ENCODE results near the gene RYR3.

The RYR3 gene

DNA sequence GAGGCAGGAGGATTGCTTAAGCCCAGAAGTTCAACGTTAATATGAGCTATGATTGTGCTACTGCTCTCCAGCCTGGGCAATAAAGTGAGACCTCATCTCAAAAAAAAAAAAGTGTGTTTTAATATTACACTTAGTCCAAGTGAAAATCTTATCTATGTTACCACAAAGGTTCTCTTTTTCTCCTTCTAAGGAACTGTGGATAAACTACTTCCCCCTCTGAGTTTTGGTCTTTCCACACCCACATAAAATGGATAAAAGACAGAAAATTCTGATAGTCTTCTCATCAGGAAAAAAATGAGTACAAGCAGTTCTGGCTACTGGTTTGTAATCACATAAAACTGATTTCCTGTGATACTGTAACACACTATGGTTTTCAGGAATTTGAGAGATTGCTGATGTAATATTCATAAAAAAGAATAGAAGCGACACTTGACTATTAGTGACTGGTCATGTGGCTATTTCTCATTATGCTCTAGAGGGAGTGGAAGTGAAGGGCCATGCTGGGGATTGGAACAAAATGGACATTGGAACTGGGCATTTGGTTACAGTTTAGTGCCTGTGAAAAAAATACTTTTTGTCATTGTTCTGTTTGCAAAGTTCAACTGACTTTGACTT lies 68.2 kb downstream of the RYR3 start:
- in situ Hi-C loops (cut with MboI; ENCODE audit: low sequenced_read_pairs), result no loop called here

GRCh38 chr15:33380406-33380805 lies 69.6 kb downstream of the RYR3 start:
- in situ Hi-C loops (cut with MboI; ENCODE audit: low sequenced_read_pairs), result no loop called here

DNA sequence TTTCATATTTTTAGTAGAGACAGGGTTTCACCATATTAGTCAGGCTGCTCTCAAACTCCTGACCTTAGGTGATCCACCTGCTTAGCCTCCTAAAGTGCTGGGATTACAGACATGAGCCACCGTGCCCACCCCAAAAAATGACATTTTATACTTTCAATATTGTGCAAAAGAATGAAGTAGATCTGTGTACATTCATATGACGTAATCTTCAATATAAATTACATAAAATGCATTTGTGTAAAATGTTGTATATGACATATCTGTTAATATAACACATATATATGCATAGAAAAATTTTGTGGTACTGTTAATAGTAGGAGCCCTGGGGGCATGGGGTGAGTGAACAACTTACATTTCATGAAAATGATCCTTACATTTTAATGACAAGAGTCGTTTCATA lies 71.7 kb downstream of the RYR3 start:
- in situ Hi-C loops (cut with MboI; ENCODE audit: low sequenced_read_pairs), result no loop called here

GRCh38 chr15:33384307-33384706 lies 73.5 kb downstream of the RYR3 start:
- in situ Hi-C loops (cut with MboI; ENCODE audit: low sequenced_read_pairs), result no loop called here

DNA sequence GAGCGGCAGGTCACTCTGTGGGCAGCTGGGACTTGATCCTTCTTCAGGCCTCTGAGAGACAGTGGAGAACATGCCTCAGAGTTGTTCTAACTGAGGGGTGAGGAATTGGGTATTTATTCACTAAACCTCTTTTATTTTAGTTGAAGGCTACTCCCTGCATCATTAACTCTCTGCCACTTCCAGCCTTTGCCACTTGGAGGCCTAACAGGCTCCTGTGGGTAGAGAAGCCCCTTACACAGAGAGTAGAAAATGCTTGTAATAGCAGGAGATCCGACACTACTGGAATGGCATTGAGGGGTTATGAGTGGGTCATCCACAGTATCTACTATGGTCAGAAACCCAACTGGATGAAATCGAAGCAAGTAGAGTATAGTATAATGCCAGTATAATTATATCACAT lies 81.7 kb downstream of the RYR3 start:
- in situ Hi-C loops (cut with MboI; ENCODE audit: low sequenced_read_pairs), result no loop called here

- in situ Hi-C loops (cut with MboI; ENCODE audit: low sequenced_read_pairs), result no loop called here
Observed at GRCh38 chr15:33393546-33393945, 82.8 kb downstream of the RYR3 start.

- in situ Hi-C loops (cut with MboI; ENCODE audit: low sequenced_read_pairs), result no loop called here
Observed at GRCh38 chr15:33395321-33395720, 84.6 kb downstream of the RYR3 start.

- in situ Hi-C loops (cut with MboI; ENCODE audit: low sequenced_read_pairs), result no loop called here
Observed at GRCh38 chr15:33395846-33396245, 85.1 kb downstream of the RYR3 start.

GRCh38 chr15:33396475-33396874 lies 85.7 kb downstream of the RYR3 start:
- in situ Hi-C loops (cut with MboI; ENCODE audit: low sequenced_read_pairs), result no loop called here

GRCh38 chr15:33398555-33398954 lies 87.8 kb downstream of the RYR3 start:
- in situ Hi-C loops (cut with MboI; ENCODE audit: low sequenced_read_pairs), result no loop called here

DNA sequence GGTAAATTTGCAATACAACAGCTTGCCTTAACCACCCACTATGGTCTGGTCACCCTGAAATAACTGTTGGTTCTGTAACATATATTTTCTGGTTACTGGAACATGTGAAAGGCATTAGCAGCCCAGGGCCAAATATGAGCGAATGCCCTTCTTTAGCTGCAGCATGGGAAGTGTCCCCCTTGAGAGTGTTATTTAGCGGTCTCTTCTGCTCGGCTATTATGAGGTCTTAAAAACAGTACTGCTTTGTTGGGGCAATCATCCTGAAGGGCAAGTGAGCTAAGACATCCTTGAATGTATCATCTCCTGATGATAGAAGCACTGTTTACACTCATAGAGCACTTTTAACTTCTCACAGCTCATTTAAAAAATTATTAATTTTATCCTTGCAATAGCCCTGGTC lies 90.2 kb downstream of the RYR3 start:
- in situ Hi-C loops (cut with MboI; ENCODE audit: low sequenced_read_pairs), result no loop called here

GRCh38 chr15:33402600-33402999 lies 91.8 kb downstream of the RYR3 start:
- in situ Hi-C loops (cut with MboI; ENCODE audit: low sequenced_read_pairs), result no loop called here

- in situ Hi-C loops (cut with MboI; ENCODE audit: low sequenced_read_pairs), result no loop called here
Observed at GRCh38 chr15:33405096-33405495, 94.3 kb downstream of the RYR3 start.

GRCh38 chr15:33411596-33412540 lies 101.1 kb downstream of the RYR3 start:
- in situ Hi-C loops (cut with MboI; ENCODE audit: low sequenced_read_pairs), result no loop called here

GRCh38 chr15:33419701-33420100 lies 108.9 kb downstream of the RYR3 start:
- in situ Hi-C loops (cut with MboI; ENCODE audit: low sequenced_read_pairs), result no loop called here

DNA sequence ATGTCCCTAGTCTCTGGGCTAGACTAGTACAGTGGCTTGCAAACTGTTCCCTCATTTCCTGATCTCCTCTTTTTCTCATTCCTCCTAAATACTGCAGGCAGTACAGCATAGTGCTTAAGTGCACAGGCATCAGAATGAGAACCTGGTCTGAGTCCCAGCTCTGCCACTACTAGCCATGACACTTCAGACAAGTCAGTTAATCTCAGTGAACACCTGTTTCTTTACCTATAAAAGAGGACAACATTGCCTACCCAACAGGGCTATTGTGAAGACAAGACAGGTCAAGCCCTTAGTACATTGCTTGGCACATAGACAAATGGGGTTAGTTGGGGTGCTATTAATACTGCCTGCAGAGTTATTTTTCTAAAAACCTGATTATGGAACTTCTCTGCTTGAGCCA lies 113.3 kb downstream of the RYR3 start:
- in situ Hi-C loops (cut with MboI; ENCODE audit: low sequenced_read_pairs), result no loop called here

DNA sequence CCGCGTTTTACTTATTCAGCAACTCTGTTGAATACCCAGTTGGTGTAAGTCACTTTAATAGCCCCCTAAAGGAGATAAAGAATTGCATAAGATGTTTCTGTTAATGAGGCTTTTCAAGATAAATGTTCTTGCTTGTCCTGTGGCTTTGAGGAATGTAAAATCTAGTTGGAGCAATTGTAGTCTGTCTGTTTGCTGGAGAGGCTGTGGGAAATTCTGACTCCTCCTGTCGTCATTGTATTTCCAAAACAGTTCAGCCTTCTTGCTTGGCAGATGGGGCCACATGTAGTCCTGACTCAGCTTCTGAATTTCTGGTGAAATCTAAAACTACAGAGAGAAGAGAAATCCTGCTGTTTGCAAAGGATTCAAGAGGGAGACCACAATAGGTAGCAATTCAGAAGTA lies 114.4 kb downstream of the RYR3 start:
- in situ Hi-C loops (cut with MboI; ENCODE audit: low sequenced_read_pairs), result no loop called here

- in situ Hi-C loops (cut with MboI; ENCODE audit: low sequenced_read_pairs), result no loop called here
Observed at GRCh38 chr15:33430577-33430976, 119.8 kb downstream of the RYR3 start.

DNA sequence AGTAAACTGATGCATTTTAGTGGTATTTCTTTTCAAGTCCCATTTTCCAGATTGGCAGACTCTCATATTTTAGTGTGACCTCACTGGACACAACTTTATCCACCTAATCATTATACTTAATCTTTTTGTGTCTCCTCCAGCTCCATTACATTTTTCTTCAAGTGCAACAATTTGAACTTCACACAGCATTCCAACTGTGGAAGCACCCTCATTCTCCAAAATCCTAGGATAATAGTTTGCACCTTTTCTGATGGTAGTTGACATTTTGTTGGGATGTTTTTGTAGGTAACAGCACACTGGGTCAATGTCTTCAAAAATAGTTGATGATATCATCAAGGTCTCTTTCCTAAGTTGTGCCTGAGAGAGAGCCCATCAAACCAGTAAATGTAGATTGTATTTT lies 123.1 kb downstream of the RYR3 start:
- in situ Hi-C loops (cut with MboI; ENCODE audit: low sequenced_read_pairs), result no loop called here

- in situ Hi-C loops (cut with MboI; ENCODE audit: low sequenced_read_pairs), result no loop called here
Observed at GRCh38 chr15:33438396-33438795, 127.6 kb downstream of the RYR3 start.

DNA sequence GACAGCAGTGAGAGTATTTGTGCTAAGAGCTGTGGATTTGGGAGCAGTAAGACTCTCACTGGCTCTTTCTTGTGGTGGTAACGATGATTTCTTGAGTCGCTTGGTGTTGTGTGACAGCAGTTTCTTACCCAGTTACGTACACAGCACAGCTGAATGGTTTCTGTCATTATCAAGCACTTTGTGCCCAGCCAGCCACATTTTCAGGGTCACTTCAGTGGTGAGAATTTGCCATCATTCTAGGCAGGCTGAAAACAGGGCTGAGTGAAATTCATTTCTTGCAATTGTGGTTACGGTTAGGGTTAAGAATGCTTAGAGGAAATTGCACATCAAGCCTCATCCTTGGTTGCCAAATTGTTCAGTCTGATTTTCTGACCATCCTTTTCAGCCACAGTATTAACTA lies 130.1 kb downstream of the RYR3 start:
- in situ Hi-C loops (cut with MboI; ENCODE audit: low sequenced_read_pairs), result no loop called here

DNA sequence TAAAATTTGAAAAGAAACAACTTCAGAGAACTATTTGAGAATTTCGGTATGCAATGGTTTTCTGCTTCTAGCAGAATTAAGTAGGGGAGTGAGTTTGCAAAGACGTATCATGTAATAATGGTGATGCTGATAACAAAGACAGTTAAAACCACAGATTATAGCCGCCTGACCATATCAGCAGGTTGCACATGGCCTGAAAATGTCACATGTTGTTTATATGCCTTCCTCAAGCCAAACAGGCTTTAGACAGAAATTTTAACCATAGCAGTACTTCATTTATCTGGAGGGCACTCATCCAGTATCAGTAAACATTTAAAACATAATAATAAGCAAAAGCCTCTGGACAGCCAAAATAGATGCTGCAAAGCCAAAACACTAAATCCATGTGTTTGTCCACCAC lies 131.7 kb downstream of the RYR3 start:
- in situ Hi-C loops (cut with MboI; ENCODE audit: low sequenced_read_pairs), result no loop called here

Data from hTERT RPE-1 (cell line).